ENCODE measurements around the gene SAMD4A.

DNA sequence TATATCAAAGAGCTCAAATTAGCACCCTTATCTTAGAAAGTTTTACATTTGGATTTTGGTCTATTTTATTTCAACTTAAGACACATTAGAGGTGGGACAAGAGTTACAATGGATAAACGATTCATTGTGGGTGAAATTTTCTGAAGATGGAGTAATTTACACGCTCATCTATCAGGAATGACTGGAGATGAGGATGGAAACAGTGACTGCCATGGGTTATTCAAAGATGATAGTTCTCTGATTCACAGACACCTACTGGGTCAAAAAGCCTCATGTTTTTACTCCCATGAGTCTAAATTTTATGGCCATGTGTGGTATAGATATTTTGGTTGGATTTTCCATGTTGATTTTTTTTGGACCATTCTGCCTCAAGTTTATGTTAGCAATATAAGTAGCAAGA lies 22.1 kb downstream of the SAMD4A start:
- TF ChIP-seq, protein P1, sequence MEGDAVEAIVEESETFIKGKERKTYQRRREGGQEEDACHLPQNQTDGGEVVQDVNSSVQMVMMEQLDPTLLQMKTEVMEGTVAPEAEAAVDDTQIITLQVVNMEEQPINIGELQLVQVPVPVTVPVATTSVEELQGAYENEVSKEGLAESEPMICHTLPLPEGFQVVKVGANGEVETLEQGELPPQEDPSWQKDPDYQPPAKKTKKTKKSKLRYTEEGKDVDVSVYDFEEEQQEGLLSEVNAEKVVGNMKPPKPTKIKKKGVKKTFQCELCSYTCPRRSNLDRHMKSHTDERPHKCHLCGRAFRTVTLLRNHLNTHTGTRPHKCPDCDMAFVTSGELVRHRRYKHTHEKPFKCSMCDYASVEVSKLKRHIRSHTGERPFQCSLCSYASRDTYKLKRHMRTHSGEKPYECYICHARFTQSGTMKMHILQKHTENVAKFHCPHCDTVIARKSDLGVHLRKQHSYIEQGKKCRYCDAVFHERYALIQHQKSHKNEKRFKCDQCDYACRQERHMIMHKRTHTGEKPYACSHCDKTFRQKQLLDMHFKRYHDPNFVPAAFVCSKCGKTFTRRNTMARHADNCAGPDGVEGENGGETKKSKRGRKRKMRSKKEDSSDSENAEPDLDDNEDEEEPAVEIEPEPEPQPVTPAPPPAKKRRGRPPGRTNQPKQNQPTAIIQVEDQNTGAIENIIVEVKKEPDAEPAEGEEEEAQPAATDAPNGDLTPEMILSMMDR (conservative IDR thresholded peaks at IDR 0.05; ENCODE audit: low read depth, low read length) = no peak
- TF ChIP-seq CEBPB (IDR thresholded peaks at IDR 0.05; ENCODE audit: low read depth, low read length) (0 out of 2 replicates have a peak, but pooled peaks have one; percentile 2), RAD21 (IDR thresholded peaks at IDR 0.05; ENCODE audit: low read length) (no peak), POLR2A (IDR thresholded peaks at IDR 0.05; ENCODE audit: low read depth, low read length) (no peak)
- TF ChIP-seq, protein P2, sequence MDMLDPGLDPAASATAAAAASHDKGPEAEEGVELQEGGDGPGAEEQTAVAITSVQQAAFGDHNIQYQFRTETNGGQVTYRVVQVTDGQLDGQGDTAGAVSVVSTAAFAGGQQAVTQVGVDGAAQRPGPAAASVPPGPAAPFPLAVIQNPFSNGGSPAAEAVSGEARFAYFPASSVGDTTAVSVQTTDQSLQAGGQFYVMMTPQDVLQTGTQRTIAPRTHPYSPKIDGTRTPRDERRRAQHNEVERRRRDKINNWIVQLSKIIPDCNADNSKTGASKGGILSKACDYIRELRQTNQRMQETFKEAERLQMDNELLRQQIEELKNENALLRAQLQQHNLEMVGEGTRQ (IDR thresholded peaks at IDR 0.05; ENCODE audit: low read depth, low read length) = no peak
